ENCODE measurements around the gene ABCC11.

ABCC11 gene

GRCh38 chr16:48279199-48279598, 31.9 kb upstream of the ABCC11 start:
- H4K20me1 ChIP-seq (ENCODE audit: insufficient read depth, low read length): no peaks in the 10 kb centered on the region
- H3K9me3 ChIP-seq (ENCODE audit: insufficient read depth, low read length, severe bottlenecking): no peaks in the 10 kb centered on the region
- no peak for DNase-seq
- peaks cover 62% of the 10 kb centered on the region for H3K36me3 ChIP-seq (ENCODE audit: insufficient read depth, low read length)
- ATAC-seq (ENCODE audit: insufficient read depth, low read depth): no peak
- no peak overlapping the region for H3K4me3 ChIP-seq (ENCODE audit: low read depth in 1 of 2, low read length in 2 of 2)
- H3K4me1 ChIP-seq (ENCODE audit: insufficient read depth, low read length): 0 out of 2 replicates have a peak, but pooled peaks cover under 1% of the 10 kb centered on the region
- no peak overlapping the region for H3K4me2 ChIP-seq (ENCODE audit: insufficient read depth, low read length)
- TF ChIP-seq EZH2 (IDR thresholded peaks at IDR 0.05; ENCODE audit: borderline replicate concordance, low read depth, low read length, severe bottlenecking) (no peak), CTCF (IDR thresholded peaks at IDR 0.05; ENCODE audit: borderline replicate concordance, extremely low read depth, low read length, poor library complexity, severe bottlenecking) (no peak)
- H3K9ac ChIP-seq (ENCODE audit: low read depth, low read length): no peak overlapping the region
- H3K27ac ChIP-seq (ENCODE audit: low read length): no peak overlapping the region
- H3K79me2 ChIP-seq (ENCODE audit: insufficient read depth, low read length): no peaks in the 10 kb centered on the region
- H2AFZ ChIP-seq (ENCODE audit: low read depth, low read length): no peak overlapping the region
- H3K27me3 ChIP-seq (ENCODE audit: insufficient read depth, low read length, poor library complexity): no peaks in the 10 kb centered on the region

GRCh38 chr16:48277158-48277557, 29.8 kb upstream of the ABCC11 start:
- Histone ChIP-seq H3K4me3 (ENCODE audit: low read depth in 1 of 2, low read length in 2 of 2) (no peak overlapping the region), H3K4me2 (ENCODE audit: insufficient read depth, low read length) (no peak overlapping the region), H3K36me3 (ENCODE audit: insufficient read depth, low read length) (peaks cover 60% of the 10 kb centered on the region), H3K4me1 (ENCODE audit: insufficient read depth, low read length) (no peaks in the 10 kb centered on the region), H4K20me1 (ENCODE audit: insufficient read depth, low read length) (no peaks in the 10 kb centered on the region), H3K27me3 (ENCODE audit: insufficient read depth, low read length, poor library complexity) (no peaks in the 10 kb centered on the region), H3K9me3 (ENCODE audit: insufficient read depth, low read length, severe bottlenecking) (no peaks in the 10 kb centered on the region), H3K79me2 (ENCODE audit: insufficient read depth, low read length) (no peaks in the 10 kb centered on the region), H2AFZ (ENCODE audit: low read depth, low read length) (no peak overlapping the region), H3K9ac (ENCODE audit: low read depth, low read length) (no peak overlapping the region), H3K27ac (ENCODE audit: low read length) (no peak overlapping the region)
- ATAC-seq (ENCODE audit: insufficient read depth, low read depth): no peak
- no peak for DNase-seq
- TF ChIP-seq CTCF (IDR thresholded peaks at IDR 0.05; ENCODE audit: borderline replicate concordance, extremely low read depth, low read length, poor library complexity, severe bottlenecking) (no peak), EZH2 (IDR thresholded peaks at IDR 0.05; ENCODE audit: borderline replicate concordance, low read depth, low read length, severe bottlenecking) (no peak)

- no peak overlapping the region for H2AFZ ChIP-seq (ENCODE audit: low read depth, low read length)
- H3K9ac ChIP-seq (ENCODE audit: low read depth, low read length): no peak overlapping the region
- H4K20me1 ChIP-seq (ENCODE audit: insufficient read depth, low read length): no peaks in the 10 kb centered on the region
- H3K36me3 ChIP-seq (ENCODE audit: insufficient read depth, low read length): peaks cover 68% of the 10 kb centered on the region
- H3K4me1 ChIP-seq (ENCODE audit: insufficient read depth, low read length): no peaks in the 10 kb centered on the region
- H3K79me2 ChIP-seq (ENCODE audit: insufficient read depth, low read length): no peaks in the 10 kb centered on the region
- ATAC-seq (ENCODE audit: insufficient read depth, low read depth) (no peak), DNase-seq (no peak)
- TF ChIP-seq EZH2 (IDR thresholded peaks at IDR 0.05; ENCODE audit: borderline replicate concordance, low read depth, low read length, severe bottlenecking) (no peak), CTCF (IDR thresholded peaks at IDR 0.05; ENCODE audit: borderline replicate concordance, extremely low read depth, low read length, poor library complexity, severe bottlenecking) (no peak)
- no peaks in the 10 kb centered on the region for H3K9me3 ChIP-seq (ENCODE audit: insufficient read depth, low read length, severe bottlenecking)
- H3K27me3 ChIP-seq (ENCODE audit: insufficient read depth, low read length, poor library complexity): no peaks in the 10 kb centered on the region
- no peak overlapping the region for H3K4me3 ChIP-seq (ENCODE audit: low read depth in 1 of 2, low read length in 2 of 2)
- H3K4me2 ChIP-seq (ENCODE audit: insufficient read depth, low read length): no peak overlapping the region
- no peak overlapping the region for H3K27ac ChIP-seq (ENCODE audit: low read length)
These were observed 28.8 kb upstream of the ABCC11 start for GRCh38 chr16:48276102-48276501.

GRCh38 chr16:48274476-48274875, 27.1 kb upstream of the ABCC11 start:
- Histone ChIP-seq H3K27ac (ENCODE audit: low read length) (no peak overlapping the region), H3K79me2 (ENCODE audit: insufficient read depth, low read length) (no peaks in the 10 kb centered on the region), H2AFZ (ENCODE audit: low read depth, low read length) (no peak overlapping the region), H3K4me2 (ENCODE audit: insufficient read depth, low read length) (no peak overlapping the region), H3K9ac (ENCODE audit: low read depth, low read length) (no peak overlapping the region), H4K20me1 (ENCODE audit: insufficient read depth, low read length) (no peaks in the 10 kb centered on the region), H3K27me3 (ENCODE audit: insufficient read depth, low read length, poor library complexity) (no peaks in the 10 kb centered on the region), H3K9me3 (ENCODE audit: insufficient read depth, low read length, severe bottlenecking) (no peaks in the 10 kb centered on the region), H3K36me3 (ENCODE audit: insufficient read depth, low read length) (peaks cover 74% of the 10 kb centered on the region), H3K4me1 (ENCODE audit: insufficient read depth, low read length) (no peaks in the 10 kb centered on the region), H3K4me3 (ENCODE audit: low read depth in 1 of 2, low read length in 2 of 2) (no peak overlapping the region)
- ATAC-seq (ENCODE audit: insufficient read depth, low read depth) (no peak), DNase-seq (no peak)
- TF ChIP-seq EZH2 (IDR thresholded peaks at IDR 0.05; ENCODE audit: borderline replicate concordance, low read depth, low read length, severe bottlenecking) (no peak), CTCF (IDR thresholded peaks at IDR 0.05; ENCODE audit: borderline replicate concordance, extremely low read depth, low read length, poor library complexity, severe bottlenecking) (no peak)
